Peyer's patch (tissue), 4 donors: ENCODE results near the gene CREB3. TPM values are rescaled to one million over a fixed set of nuclear protein-coding genes. Genes with fewer than 3 reads are reported as not detected.
A peak's percentile ranks its signal among the peaks of the same experiment; 100 is the strongest.

ENCODE experiments used
- DNase-seq, 3 donors: peaks; one replicate each; pipeline ENCODE4 v3.0.0-alpha.2; 2017 to 2019
- H3K27ac ChIP-seq, 4 donors: fragments of 200-600 bp; sonication (generic); one replicate each; pipeline ENCODE4 v1.5.1; 2016 to 2019
- H3K27me3 ChIP-seq, 2 donors: fragments of 200-600 bp; sonication (generic); one replicate each; pipeline ENCODE4 v1.5.1; 2019
- H3K36me3 ChIP-seq, 3 donors: fragments of 200-600 bp; sonication (generic); one replicate each; pipeline ENCODE4 v1.5.1; 2016 to 2019
- H3K4me1 ChIP-seq, 4 donors: fragments of 200-600 bp; sonication (generic); one replicate each; pipeline ENCODE4 v1.5.1; 2016 to 2019
- H3K4me3 ChIP-seq, 4 donors: fragments of 200-600 bp; sonication (generic); 1 replicate in 3 of 4; 2 replicates in 1 of 4; pipeline ENCODE4 v1.5.1; 2016 to 2019; ENCODE audit warnings: mild to moderate bottlenecking in 1 of 4
- H3K9me3 ChIP-seq, 4 donors: fragments of 200-600 bp; sonication (generic); one replicate each; pipeline ENCODE4 v1.5.1; 2016 to 2019; ENCODE audit warnings: mild to moderate bottlenecking in 1 of 4
- CTCF ChIP-seq, 6 experiments: fragments of 450-650 bp in 4 of 6; fragments of 200-600 bp in 2 of 6; sonication (generic) in 1 of 6; IDR thresholded peaks; one replicate each; pipeline ENCODE4 v1.5.1; 2017 to 2019; ENCODE audit warnings: antibody characterized with exemption in 6 of 6, mild to moderate bottlenecking in 3 of 6, moderate library complexity in 1 of 6
- POLR2A ChIP-seq, 2 donors: fragments of 450-650 bp; IDR thresholded peaks; one replicate each; pipeline ENCODE4 v1.5.1; 2017; ENCODE audit warnings: antibody characterized with exemption in 2 of 2, mild to moderate bottlenecking in 2 of 2, moderate library complexity in 2 of 2
- total RNA-seq, 4 donors: library from RNA; depleted of rRNA; stranded (reverse); fragments of >200 nt; gene quantifications; one replicate each; pipeline ENCODE4 v1.1.0, GENCODE V29; 2016

The CREB3 gene
- total RNA-seq, 4 donors from 2014 or later, result 19.8 to 34.3 (median 28.5) TPM

- no peaks in the 10 kb centered on the region for H3K27me3 ChIP-seq
- no peak overlapping the region for H3K27ac ChIP-seq
- no peaks in the 10 kb centered on the region for H3K36me3 ChIP-seq
- TF ChIP-seq POLR2A (IDR thresholded peaks at IDR 0.05), result no peak
- TF ChIP-seq CTCF (IDR thresholded peaks at IDR 0.05), result no peak
- no peak for DNase-seq
- no peak overlapping the region for H3K4me3 ChIP-seq
- H3K4me1 ChIP-seq, result peaks cover 0 to 26% (median 5%) of the 10 kb centered on the region in 4 donors
- no peaks in the 10 kb centered on the region for H3K9me3 ChIP-seq
Observed at GRCh38 chr9:35767458-35767857, 35.0 kb downstream of the CREB3 start.

- H3K36me3 ChIP-seq, result no peaks in the 10 kb centered on the region
- H3K27me3 ChIP-seq, result no peaks in the 10 kb centered on the region
- no peak overlapping the region for H3K4me3 ChIP-seq
- TF ChIP-seq CTCF (IDR thresholded peaks at IDR 0.05) (no peak), POLR2A (IDR thresholded peaks at IDR 0.05) (no peak)
- H3K9me3 ChIP-seq, result no peaks in the 10 kb centered on the region
- DNase-seq, result no peak
- H3K27ac ChIP-seq, result no peak overlapping the region
- H3K4me1 ChIP-seq, result peaks cover 0 to 33% (median 5%) of the 10 kb centered on the region in 4 donors
Observed at GRCh38 chr9:35769763-35770162, 37.3 kb downstream of the CREB3 start.

GRCh38 chr9:35771075-35771433 is 38.6 kb downstream of the CREB3 start:
- TF ChIP-seq CTCF (IDR thresholded peaks at IDR 0.05) (no peak), POLR2A (IDR thresholded peaks at IDR 0.05) (no peak)
- Histone ChIP-seq H3K27ac (peak overlapping the region in 3 of 4 donors; percentile 38 to 82 (median 70)), H3K9me3 (no peaks in the 10 kb centered on the region), H3K27me3 (no peaks in the 10 kb centered on the region), H3K4me3 (no peak overlapping the region), H3K4me1 (peaks cover 0 to 33% (median 5%) of the 10 kb centered on the region in 4 donors), H3K36me3 (no peaks in the 10 kb centered on the region)
- no peak for DNase-seq

- Histone ChIP-seq H3K9me3 (no peaks in the 10 kb centered on the region), H3K27ac (peak overlapping the region in 3 of 4 donors; percentile 38 to 82 (median 70)), H3K27me3 (no peaks in the 10 kb centered on the region), H3K36me3 (no peaks in the 10 kb centered on the region), H3K4me1 (peaks cover 0 to 33% (median 5%) of the 10 kb centered on the region in 4 donors), H3K4me3 (no peak overlapping the region)
- TF ChIP-seq CTCF (IDR thresholded peaks at IDR 0.05) (no peak), POLR2A (IDR thresholded peaks at IDR 0.05) (no peak)
- no peak for DNase-seq
Observed at GRCh38 chr9:35771534-35771933, 39.1 kb downstream of the CREB3 start.

- Histone ChIP-seq H3K27ac (peak overlapping the region in 3 of 4 donors; percentile 38 to 82 (median 70)), H3K9me3 (no peaks in the 10 kb centered on the region), H3K4me3 (no peak overlapping the region), H3K36me3 (no peaks in the 10 kb centered on the region), H3K4me1 (peaks cover 0 to 33% (median 5%) of the 10 kb centered on the region in 4 donors), H3K27me3 (no peaks in the 10 kb centered on the region)
- TF ChIP-seq CTCF (IDR thresholded peaks at IDR 0.05) (no peak), POLR2A (IDR thresholded peaks at IDR 0.05) (no peak)
- peak in 1 of 3 donors; percentile 71 for DNase-seq
Observed at GRCh38 chr9:35771943-35772342, 39.5 kb downstream of the CREB3 start.
